ENCODE data around the gene ELAPOR1. TPM values are rescaled to one million over a fixed set of nuclear protein-coding genes. Genes with fewer than 3 reads are reported as not detected.
A peak's percentile ranks its signal among the peaks of the same experiment; 100 is the strongest.

The ELAPOR1 gene
- total RNA-seq, 4 donors from 2014 or later: 0.08 to 18.8 (median 0.40) TPM; not detected in 1

DNA sequence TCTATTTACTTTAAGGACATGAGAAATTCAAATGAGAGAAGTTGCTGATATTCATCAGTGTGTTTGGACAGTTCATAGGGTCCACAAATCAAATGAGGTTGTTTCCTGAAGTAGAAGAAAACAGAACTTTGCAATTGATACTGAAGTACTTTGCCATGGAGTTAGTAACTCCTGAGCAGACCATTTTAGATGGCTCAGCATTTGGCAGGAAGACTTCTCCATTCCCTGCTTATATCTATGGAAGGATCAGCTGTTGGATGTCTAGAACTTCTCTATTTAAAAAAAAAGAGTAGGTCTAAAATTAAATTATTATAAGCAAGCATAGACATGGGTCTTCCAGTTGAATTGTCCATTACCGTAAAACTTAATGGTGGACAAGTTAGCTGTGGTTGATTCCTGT is 18.3 kb upstream of the ELAPOR1 start:
- TF ChIP-seq, protein P1, sequence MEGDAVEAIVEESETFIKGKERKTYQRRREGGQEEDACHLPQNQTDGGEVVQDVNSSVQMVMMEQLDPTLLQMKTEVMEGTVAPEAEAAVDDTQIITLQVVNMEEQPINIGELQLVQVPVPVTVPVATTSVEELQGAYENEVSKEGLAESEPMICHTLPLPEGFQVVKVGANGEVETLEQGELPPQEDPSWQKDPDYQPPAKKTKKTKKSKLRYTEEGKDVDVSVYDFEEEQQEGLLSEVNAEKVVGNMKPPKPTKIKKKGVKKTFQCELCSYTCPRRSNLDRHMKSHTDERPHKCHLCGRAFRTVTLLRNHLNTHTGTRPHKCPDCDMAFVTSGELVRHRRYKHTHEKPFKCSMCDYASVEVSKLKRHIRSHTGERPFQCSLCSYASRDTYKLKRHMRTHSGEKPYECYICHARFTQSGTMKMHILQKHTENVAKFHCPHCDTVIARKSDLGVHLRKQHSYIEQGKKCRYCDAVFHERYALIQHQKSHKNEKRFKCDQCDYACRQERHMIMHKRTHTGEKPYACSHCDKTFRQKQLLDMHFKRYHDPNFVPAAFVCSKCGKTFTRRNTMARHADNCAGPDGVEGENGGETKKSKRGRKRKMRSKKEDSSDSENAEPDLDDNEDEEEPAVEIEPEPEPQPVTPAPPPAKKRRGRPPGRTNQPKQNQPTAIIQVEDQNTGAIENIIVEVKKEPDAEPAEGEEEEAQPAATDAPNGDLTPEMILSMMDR (IDR thresholded peaks at IDR 0.05): no peak
- TF ChIP-seq POLR2A (IDR thresholded peaks at IDR 0.05) (no peak), POLR2AphosphoS5 (IDR thresholded peaks at IDR 0.05) (no peak), EP300 (IDR thresholded peaks at IDR 0.05) (no peak)
- H3K4me3 ChIP-seq: no peak overlapping the region
- H3K9me3 ChIP-seq: no peaks in the 10 kb centered on the region
- 80 to 89% methylated on average over 1 of the region's 1 CpG for WGBS, 2 donors (ENCODE audit: low coverage in 1 of 2)
- no peak overlapping the region for H3K27ac ChIP-seq
- no peaks in the 10 kb centered on the region for H3K27me3 ChIP-seq
- H3K4me1 ChIP-seq: peaks cover 6 to 58% (median 13%) of the 10 kb centered on the region in 3 donors
- H3K36me3 ChIP-seq: peaks cover 0 to 35% of the 10 kb centered on the region in 2 donors
- ATAC-seq: no peak

DNA sequence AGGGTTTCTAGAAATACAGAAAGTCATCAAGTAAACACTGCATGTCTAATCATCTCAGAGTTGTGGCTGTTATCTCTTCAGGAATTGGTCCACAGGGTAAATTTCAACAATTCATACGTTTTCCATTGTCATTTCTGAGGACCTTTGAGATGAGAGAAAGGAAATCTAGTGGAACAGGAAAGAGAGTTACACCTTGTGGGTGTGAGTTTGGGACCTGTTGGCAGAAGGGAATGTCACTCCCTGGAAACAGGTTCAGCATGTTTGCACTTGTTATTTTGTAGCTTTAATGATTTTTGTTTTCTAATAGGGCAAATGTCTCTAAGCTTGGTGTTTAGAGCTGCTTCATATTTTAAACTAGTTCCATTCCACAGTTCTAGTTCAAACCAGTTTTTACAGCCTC is 17.8 kb upstream of the ELAPOR1 start:
- TF ChIP-seq POLR2A (IDR thresholded peaks at IDR 0.05) (no peak), POLR2AphosphoS5 (IDR thresholded peaks at IDR 0.05) (no peak), EP300 (IDR thresholded peaks at IDR 0.05) (no peak)
- TF ChIP-seq, protein P1 (IDR thresholded peaks at IDR 0.05): no peak
- Histone ChIP-seq H3K36me3 (peaks cover 0 to 35% of the 10 kb centered on the region in 2 donors), H3K4me3 (no peak overlapping the region), H3K4me1 (peaks cover 6 to 63% (median 13%) of the 10 kb centered on the region in 3 donors), H3K9me3 (no peaks in the 10 kb centered on the region), H3K27me3 (no peaks in the 10 kb centered on the region), H3K27ac (peak overlapping the region in 1 of 4 donors; percentile 34)
- no peak for ATAC-seq
- WGBS, 2 donors (ENCODE audit: low coverage in 1 of 2): 36 to 40% methylated on average over 1 of the region's 1 CpG

- Histone ChIP-seq H3K27ac (peak overlapping the region; percentile 69 to 99 (median 98)), H3K4me3 (peak overlapping the region; percentile 40 to 97), H3K27me3 (no peaks in the 10 kb centered on the region), H3K9me3 (no peaks in the 10 kb centered on the region), H3K36me3 (peaks cover 0 to 22% of the 10 kb centered on the region in 2 donors), H3K4me1 (peaks cover 0 to 34% (median 9%) of the 10 kb centered on the region in 3 donors)
- WGBS, 2 donors (ENCODE audit: low coverage in 1 of 2): 0 to 1% methylated on average over 3 to 27 of the region's 77 CpGs
- TF ChIP-seq POLR2A (IDR thresholded peaks at IDR 0.05) (peak; percentile 93 to 97), POLR2AphosphoS5 (IDR thresholded peaks at IDR 0.05) (peak; percentile 99), EP300 (IDR thresholded peaks at IDR 0.05) (no peak)
- TF ChIP-seq, protein P1 (IDR thresholded peaks at IDR 0.05): peak in 3 of 4 experiments; percentile 80 to 95 (median 84)
- ATAC-seq: peak; percentile 97
These were observed 13.8 kb upstream of the ELAPOR1 start for GRCh38 chr1:109099938-109100773.

- peaks cover 0 to 10% of the 10 kb centered on the region in 2 donors for H3K36me3 ChIP-seq
- WGBS, 2 donors (ENCODE audit: low coverage in 1 of 2): 69 to 87% methylated on average over 5 to 7 of the region's 20 CpGs
- no peaks in the 10 kb centered on the region for H3K9me3 ChIP-seq
- ATAC-seq: no peak
- no peak overlapping the region for H3K4me3 ChIP-seq
- H3K27ac ChIP-seq: no peak overlapping the region
- TF ChIP-seq POLR2A (IDR thresholded peaks at IDR 0.05) (no peak), EP300 (IDR thresholded peaks at IDR 0.05) (no peak)
- peaks cover 0 to 20% (median 7%) of the 10 kb centered on the region in 3 donors for H3K4me1 ChIP-seq
- no peaks in the 10 kb centered on the region for H3K27me3 ChIP-seq
These were observed 9.4 kb upstream of the ELAPOR1 start for GRCh38 chr1:109104364-109105151.

- 74 to 83% methylated on average over 3 to 4 of the region's 4 CpGs for WGBS, 2 donors (ENCODE audit: low coverage in 1 of 2)
- H3K4me1 ChIP-seq: peaks cover 0 to 14% (median 4%) of the 10 kb centered on the region in 3 donors
- ATAC-seq: no peak
- no peak overlapping the region for H3K27ac ChIP-seq
- no peak overlapping the region for H3K4me3 ChIP-seq
- no peaks in the 10 kb centered on the region for H3K9me3 ChIP-seq
- TF ChIP-seq EP300 (IDR thresholded peaks at IDR 0.05) (no peak), POLR2AphosphoS5 (IDR thresholded peaks at IDR 0.05) (no peak), POLR2A (IDR thresholded peaks at IDR 0.05) (no peak)
- TF ChIP-seq, protein P1 (IDR thresholded peaks at IDR 0.05): no peak
- peaks cover 0 to 10% of the 10 kb centered on the region in 2 donors for H3K36me3 ChIP-seq
- H3K27me3 ChIP-seq: no peaks in the 10 kb centered on the region
These were observed 8.0 kb upstream of the ELAPOR1 start for GRCh38 chr1:109105881-109106280.

Measured in gastroesophageal sphincter (tissue), 4 donors.